Measurements from ENCODE around the gene MYO1D.

- TF ChIP-seq CTCF (IDR thresholded peaks at IDR 0.05) (no peak), POLR2A (IDR thresholded peaks at IDR 0.05) (no peak)
Measured at GRCh38 chr17:32801641-32802040, 75.3 kb downstream of the MYO1D start.

Data from adrenal gland (tissue), 5 donors.